GM18951 (cell line): ENCODE measurements around the gene ZNF362.

Experiments
- POLR2A ChIP-seq: IDR thresholded peaks from 4 replicates; pipeline ENCODE4 v1.6.1; 2011; ENCODE audit warnings: mild to moderate bottlenecking; ENCODE audit not compliant: insufficient read length, insufficient read depth; ENCODE audit errors: extremely low read depth
- in situ Hi-C: fragments of 300-500 bp; cut with MboI; formaldehyde crosslinking; loops from one replicate; pipeline ENCODE4 v1.12.0; 2022; ENCODE audit warnings: low sequenced_read_pairs, mixed read lengths, inconsistent platforms; ENCODE audit not compliant: unreplicated experiment

Gene ZNF362

DNA sequence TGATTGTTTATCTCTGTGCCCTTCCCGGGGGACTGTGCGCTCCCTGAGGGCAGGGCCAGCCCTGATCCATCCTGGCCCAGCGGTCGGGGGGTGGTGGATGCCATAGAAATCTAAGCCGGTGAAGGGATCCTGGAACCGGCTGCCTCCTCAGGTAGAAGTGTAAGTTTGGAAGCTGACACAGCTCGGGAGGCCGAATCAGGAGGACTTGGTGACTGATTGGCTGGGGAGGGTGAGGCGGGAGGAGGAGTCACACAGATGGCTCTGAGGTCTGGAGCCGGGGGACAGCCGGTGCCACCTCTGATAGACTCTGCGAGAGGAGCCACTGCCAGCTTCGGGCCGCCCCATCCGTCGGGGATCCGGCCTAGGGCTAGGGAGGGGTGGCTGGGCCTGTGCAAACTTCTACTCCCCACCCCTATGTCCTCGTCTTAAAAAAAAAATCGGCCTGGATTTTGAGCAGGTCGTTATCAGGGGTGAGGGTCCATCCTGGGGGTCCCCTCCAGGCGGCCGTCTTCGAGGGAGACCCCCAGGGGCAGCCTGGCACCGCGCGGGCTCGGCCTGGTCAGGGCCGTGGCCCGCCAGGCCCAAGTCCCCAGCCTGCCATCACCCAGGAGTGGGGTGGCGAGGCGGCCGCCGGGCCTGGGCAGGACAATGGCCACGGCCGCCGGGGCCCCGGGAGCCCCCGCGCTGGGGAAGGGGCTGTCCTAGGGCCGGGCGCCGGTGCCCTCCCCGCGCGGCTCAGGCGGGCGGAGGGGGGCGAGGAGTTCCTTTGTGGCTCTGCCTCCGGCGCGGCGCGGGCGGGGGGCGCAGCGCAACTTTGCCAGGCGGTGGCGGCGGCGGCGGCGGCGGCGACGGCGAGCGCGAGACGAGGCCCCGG, 708 bp upstream of the ZNF362 start:
- in situ Hi-C loops = no loop called here
- peak; percentile 50 for TF ChIP-seq POLR2A

DNA sequence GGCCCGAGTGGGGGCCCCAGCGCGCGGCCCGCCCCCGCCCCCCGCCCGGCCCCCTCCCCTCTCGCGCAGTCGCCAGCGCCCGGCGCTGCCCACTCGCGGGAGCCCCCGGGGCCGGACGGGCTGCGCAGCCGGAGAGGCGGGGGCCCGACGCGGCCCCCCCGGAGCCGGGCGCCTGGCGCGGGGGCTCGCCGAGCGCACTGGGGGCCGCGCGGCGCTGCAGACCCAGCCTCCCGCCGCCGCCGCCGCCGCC, 146 bp upstream of the ZNF362 start:
- no peak for TF ChIP-seq POLR2A
- in situ Hi-C loops = no loop called here

DNA sequence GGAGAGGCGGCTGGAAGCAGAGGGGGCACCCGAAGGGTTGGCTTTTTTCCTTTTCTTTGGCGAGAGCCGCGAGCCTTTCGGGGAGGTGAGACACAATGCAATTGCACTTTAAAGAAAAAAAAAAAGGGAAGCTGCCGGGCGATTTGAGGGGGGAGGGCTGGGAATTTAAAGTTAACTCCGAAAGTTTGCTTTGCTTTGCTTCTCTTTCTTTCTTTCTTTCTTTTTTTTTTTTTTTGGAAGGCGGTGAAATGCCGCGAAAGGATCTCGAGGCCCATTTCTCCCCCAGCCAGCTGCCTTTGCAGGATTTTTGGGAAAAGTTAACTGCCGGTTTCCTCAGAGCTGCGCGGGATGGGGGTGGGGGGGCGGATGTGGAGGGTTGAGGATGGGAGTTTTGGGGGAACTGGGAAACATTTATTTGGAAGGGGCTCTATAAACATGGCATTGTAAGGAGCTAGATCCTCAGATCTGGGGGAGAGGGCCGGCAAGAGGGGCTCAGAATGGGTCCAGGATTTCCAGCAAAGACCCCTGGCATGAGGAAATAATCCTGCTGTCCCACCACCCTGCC, 997 bp downstream of the ZNF362 start:
- no peak for TF ChIP-seq POLR2A
- in situ Hi-C loops = no loop called here

DNA sequence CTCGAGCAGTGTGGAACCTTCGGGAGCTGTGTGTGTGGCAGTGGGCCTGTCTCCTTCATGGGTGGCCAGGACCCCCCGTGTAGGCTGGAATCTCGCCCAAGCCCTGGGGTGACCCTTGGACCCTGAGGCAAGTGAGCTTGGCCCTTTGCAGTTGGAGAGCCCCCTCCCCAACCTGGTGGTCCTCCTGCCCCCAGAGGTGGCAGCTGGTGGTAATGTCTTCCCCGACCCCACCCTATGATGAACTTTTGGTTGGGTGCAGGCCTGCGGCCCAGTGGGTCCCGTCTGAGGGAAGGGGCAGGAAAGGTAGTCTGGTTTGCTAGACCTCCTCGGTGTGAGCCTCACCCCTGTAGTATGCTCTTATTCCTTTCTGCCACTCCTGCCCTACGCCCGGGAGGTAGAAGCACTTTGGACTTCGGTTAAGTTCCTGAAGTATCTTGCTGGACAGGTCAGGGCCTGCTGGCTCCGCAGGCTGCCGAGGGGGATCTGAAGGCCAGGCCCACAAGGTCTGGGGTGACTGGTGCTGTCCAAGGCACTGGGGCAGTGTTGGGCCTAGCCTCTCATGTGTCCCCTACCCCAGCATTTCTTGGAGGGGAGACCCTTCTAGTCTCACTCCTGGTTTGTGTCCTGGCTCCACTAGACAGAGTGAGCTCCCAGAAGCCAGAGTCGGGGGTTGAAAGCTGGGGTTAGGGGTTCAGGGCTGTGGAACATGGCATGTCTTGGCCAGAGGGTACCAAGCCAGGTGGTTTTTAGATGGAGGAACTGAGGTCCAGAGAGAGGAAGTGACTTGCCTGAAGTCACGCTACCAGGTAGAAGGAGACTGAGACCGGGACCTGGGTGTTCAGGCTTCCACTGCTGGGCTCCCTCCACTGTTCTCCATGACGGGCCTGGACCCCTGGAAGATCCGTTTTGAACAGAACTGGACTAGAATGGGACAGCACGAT, 1.8 kb downstream of the ZNF362 start:
- TF ChIP-seq POLR2A = no peak
- in situ Hi-C loops = no loop called here

DNA sequence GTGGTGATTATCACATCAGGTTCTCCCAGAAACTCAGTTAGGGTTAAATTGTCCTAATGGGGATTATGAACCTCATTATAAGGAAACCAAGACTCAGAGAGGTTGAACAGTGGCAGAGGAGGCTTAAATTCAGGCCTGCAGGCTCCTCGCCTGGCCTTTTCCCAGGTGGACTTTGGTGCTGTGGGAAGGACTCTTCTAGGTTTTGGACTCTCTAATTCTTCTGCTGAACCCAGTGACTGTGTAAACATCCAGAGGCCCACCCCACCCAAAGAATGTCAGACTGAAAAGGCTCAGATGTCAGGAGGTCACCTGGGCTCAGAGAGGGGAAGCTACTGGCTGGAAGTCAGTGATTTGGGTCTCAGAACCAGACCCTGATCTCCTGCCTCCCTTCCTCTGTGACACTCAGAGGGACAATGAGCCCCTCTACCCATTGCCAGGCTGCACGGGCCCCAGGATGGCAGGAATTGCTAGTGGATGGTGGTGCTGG, 2.5 kb downstream of the ZNF362 start:
- in situ Hi-C loops = no loop called here
- no peak for TF ChIP-seq POLR2A

DNA sequence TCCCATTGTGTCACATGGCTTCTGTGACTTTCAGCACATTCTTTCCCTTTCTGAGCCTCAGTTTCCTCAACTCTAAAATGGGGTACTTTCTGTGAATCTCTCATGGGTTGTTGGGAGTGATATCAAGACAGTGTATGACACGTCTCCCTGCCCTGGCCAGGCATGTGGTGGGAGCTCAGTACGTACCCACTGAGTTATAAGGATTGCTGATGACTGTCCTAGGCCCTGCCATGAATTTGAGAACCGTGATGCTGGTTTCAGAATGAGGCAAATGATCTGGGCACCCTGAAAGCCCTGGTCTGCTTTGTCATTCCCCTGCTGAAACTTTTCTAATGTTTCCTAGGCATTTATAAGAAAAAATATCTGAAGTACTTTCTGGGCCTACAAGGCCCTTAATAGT, 3.6 kb downstream of the ZNF362 start:
- no peak for TF ChIP-seq POLR2A
- in situ Hi-C loops = no loop called here

DNA sequence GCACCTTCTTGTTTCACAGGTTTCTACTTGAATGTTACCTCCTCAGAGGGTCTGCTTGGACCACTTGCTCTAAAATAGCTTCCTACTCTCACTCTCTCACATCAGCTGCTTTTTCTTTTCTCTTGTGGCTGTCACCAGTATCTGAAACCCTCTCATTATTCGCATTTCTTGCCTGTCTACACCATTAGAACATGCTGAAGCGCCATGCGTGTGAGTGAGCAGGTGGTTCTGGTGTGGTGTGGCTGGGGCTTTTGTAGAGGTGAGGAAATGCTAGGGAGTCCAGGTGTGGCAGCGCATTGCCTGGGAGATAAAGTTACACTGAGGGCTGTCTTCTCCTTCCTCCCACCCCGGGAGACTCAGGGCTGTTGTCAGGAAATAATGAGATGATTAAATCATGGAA, 4.1 kb downstream of the ZNF362 start:
- in situ Hi-C loops = no loop called here
- TF ChIP-seq POLR2A = no peak

DNA sequence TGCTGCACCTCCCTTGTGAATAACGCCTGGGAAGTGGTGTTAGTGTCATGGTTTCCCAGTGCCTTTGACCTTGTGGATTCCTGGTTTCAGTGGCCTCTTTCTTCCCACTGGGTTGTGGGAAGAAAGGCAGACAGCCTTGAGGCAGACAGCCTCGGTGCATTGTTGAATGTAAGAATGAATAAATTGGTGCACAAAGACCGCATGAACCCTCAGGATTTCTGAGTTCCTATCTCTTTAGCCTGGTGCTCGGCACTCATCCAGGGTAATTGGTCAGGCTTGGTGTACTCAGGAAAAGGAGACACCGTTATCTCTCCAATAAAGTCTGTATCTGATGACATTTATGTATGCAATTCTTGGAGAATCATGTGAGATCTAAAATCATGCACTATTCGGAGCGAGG, 5.1 kb downstream of the ZNF362 start:
- no peak for TF ChIP-seq POLR2A
- in situ Hi-C loops = no loop called here

DNA sequence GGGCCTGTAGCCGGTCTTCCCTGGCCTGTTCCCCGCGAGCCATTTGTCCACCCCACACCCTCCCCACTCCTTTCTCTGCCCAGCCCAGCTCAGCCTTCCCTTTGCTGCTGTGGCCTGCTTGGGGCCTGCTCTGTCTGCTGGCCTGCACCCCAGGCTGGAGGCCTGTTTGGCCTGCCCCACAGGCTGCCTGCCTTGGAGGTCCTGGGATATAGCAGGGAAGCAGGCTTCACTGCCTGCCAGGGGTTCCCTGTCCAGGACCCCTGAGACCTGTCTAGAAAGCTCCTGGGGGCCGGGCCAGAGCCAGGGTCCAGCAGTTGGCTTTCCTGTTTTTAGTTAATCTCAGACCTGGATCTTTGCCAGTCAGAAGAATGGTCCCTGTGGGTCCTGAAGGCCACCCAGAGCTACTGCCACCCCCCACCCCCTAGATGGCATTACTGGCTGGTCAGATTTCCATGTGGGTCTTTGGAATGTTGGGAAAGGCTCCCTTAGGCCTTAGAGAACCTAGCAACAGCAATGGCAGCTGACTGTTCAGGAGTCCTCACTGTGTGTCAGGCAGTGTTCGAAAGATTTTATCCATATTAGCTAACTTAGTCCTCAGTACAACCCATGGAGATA, 7.7 kb downstream of the ZNF362 start:
- in situ Hi-C loops = no loop called here
- TF ChIP-seq POLR2A = no peak

DNA sequence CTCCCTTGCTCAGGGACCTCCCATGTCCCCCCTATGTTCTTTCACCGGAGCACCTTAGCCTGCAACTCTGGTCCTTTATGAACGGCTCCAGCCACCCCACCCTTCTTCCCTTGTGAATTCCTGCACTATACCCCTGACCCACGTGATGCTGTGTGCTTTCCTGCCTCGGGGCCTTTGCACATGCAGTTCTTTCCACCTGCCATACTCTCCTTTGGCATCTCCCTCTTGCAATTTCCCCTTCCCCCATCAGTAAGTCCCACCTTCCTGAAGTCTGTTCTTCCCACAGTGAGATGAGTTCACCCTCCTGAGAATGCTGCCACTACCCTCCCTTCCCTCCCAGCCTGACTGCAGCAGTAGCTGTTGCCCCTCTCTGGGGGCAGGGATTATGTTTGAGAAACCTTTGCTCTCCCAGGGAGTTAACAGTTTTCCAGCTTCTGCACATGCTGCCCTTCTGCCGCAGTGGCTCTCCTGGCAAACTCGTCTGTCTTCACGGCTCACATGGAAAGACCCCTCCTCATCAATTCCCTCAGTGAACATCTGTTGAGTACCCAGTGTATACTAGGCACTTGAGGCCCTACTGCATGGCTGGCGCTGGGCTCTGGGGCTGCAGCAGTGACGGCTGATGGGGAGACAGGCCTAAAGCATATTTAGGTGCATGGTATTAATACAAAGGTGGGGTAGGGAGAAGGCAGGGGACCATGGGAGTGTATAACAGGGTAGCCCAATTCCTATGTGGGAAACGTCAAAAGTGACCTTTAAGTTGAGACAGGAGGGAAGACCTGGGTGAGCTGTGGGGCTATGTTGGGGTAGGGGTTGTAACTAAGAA, 9.7 kb downstream of the ZNF362 start:
- TF ChIP-seq POLR2A = no peak
- in situ Hi-C loops = no loop called here

DNA sequence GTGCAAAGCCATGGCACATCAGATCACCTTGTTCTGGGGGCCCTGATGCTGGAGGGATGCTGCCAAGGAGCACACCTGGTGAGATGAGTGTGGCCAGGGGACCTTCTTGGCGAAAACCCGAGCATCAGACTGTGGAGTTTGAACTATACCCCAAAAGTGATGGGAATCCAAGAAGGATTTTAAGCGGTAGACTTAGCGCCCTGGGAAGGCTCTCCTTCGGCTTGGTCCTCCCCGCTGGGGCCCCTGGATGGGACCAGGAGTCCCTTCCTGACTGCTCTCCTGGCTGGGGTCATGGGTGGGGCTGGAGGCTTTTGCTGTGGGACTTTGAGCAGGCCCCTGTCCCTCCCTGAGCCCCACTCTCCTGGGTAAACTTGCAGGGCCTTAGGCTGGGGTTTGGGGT, 10.5 kb downstream of the ZNF362 start:
- in situ Hi-C loops = no loop called here
- TF ChIP-seq POLR2A = no peak

DNA sequence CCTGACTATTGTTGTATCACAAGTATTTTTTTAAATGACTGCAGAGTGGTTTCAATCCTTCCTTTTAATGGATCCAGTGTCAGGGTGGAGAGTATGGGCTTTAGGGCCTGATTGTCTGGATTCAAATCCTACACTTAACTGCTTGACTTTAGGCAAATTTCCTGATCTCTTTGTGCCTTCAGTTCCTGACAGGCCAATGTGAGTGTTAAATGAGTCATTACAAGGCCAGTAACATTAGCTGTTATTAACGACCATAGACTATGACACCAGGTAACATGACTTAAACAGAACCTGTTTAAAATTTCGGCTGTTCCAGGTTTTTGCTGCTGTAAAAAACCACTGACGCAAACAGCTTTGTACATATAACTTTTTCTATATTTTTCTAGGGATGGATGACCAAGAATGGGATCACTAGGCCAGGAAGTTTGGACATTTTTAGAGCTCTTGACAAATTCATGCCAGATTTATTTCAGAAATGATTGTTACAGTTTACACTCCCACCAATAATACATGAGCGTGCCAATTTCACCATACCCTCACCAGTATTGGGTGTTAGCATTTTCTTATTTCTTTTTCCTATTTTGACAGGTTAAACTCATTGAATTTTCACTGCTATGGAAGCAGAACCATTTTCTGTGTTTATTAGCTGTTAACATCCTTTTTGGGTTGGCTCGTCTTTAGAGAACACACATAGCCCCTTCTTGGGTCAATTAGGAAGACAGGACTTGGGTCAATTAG, 11.3 kb downstream of the ZNF362 start:
- no peak for TF ChIP-seq POLR2A

DNA sequence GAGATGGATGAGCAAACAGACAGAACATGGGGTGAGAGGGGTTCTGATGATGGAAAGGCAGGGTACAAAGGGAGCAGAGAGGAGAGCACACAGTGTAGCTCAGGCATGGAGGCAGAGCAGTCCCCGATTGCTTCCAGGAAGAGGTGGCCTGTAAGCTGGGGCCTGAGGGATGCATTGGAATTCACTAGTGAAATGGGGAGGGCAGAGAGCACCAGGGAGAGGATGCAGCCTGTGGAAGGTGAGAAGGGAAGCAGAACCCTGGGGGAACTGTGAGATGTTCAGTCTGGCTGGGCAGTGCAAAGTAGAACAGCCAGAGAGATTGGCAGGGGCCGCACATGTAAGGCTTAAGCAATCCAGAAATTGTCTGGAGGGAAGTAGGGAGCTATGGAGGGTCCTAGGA, 12.2 kb downstream of the ZNF362 start:
- in situ Hi-C loops = no loop called here

More for the DNA sequence above, 11.3 kb downstream of the ZNF362 start:
- in situ Hi-C loops = no loop called here

More for the DNA sequence above, 12.2 kb downstream of the ZNF362 start:
- TF ChIP-seq POLR2A = no peak
